Brain microvascular endothelial cell (primary cell): Measurements from ENCODE around the gene PNMA8B.

Experiments
- DNase-seq: peaks from one replicate; pipeline ENCODE4 v3.0.0-alpha.2; 2020
- H3K27ac ChIP-seq: fragments of 250-450 bp; sonication (Bioruptor Pico); 2 replicates; pipeline ENCODE4 v1.5.1; 2020; ENCODE audit warnings: mild to moderate bottlenecking, moderate library complexity
- H3K27me3 ChIP-seq: fragments of 250-450 bp; sonication (Bioruptor Pico); replicated peaks from 2 replicates; pipeline ENCODE4 v1.5.1; 2020; ENCODE audit warnings: mild to moderate bottlenecking
- H3K36me3 ChIP-seq: fragments of 250-450 bp; sonication (Bioruptor Pico); replicated peaks from 2 replicates; pipeline ENCODE4 v1.5.1; 2020; ENCODE audit warnings: mild to moderate bottlenecking
- H3K4me3 ChIP-seq: 2 replicates; pipeline ENCODE4 v1.5.1; 2011; ENCODE audit warnings: low read depth, mild to moderate bottlenecking, control low read depth, low read length, moderate library complexity
- CTCF ChIP-seq: IDR thresholded peaks from 2 replicates; pipeline ENCODE4 v1.5.1; 2011; ENCODE audit warnings: low read depth, mild to moderate bottlenecking, moderate library complexity, low read length, control low read depth, inconsistent platforms; ENCODE audit errors: missing control alignments
- in situ Hi-C: cut with HindIII; loops from 2 replicates; pipeline ENCODE4 v1.10.0; 2017; ENCODE audit warnings: low sequenced_read_pairs, low pct_ligation_motif_present

The PNMA8B gene

GRCh38 chr19:46478356-46478986 lies 17.2 kb downstream of the PNMA8B start:
- peak; percentile 79 for DNase-seq
- Histone ChIP-seq H3K4me3 (no peak overlapping the region), H3K36me3 (no peaks in the 10 kb centered on the region), H3K27me3 (no peaks in the 10 kb centered on the region), H3K27ac (no peak overlapping the region)
- TF ChIP-seq CTCF: no peak
- in situ Hi-C loops: no loop called here

GRCh38 chr19:46475986-46476385 lies 19.7 kb downstream of the PNMA8B start:
- DNase-seq: peak; percentile 30
- no peak for TF ChIP-seq CTCF
- Histone ChIP-seq H3K4me3 (no peak overlapping the region), H3K27ac (peak overlapping the region; percentile 4), H3K36me3 (no peaks in the 10 kb centered on the region), H3K27me3 (no peaks in the 10 kb centered on the region)
- in situ Hi-C loops: no loop called here

DNA sequence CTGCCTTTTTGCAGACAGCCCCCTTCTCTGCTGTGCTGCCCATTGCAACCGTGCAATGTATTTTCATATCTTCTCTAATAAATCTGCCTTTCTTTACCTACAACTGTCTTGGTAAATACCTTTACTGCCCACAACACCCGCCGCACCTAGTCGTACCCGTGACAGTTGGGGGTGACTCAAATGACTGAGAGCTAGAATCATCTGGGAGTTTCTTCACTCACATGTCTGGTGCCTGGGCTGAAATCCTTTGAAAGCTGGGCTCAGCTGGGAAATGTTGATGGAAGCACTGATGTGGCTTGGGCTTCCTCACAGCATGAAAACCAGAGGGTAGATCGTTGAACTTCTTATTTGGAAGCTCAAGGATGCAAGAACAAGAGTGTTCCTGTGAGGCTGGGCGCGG lies 21.5 kb downstream of the PNMA8B start:
- DNase-seq: no peak
- in situ Hi-C loops: no loop called here
- H3K36me3 ChIP-seq: no peaks in the 10 kb centered on the region
- no peaks in the 10 kb centered on the region for H3K27me3 ChIP-seq
- TF ChIP-seq CTCF: no peak
- H3K4me3 ChIP-seq: no peak overlapping the region
- H3K27ac ChIP-seq: no peak overlapping the region

- Histone ChIP-seq H3K27me3 (no peaks in the 10 kb centered on the region), H3K4me3 (no peak overlapping the region), H3K36me3 (no peaks in the 10 kb centered on the region), H3K27ac (no peak overlapping the region)
- no peak for TF ChIP-seq CTCF
- DNase-seq: no peak
- in situ Hi-C loops: no loop called here
These were observed 23.1 kb downstream of the PNMA8B start for GRCh38 chr19:46472592-46472991.

DNA sequence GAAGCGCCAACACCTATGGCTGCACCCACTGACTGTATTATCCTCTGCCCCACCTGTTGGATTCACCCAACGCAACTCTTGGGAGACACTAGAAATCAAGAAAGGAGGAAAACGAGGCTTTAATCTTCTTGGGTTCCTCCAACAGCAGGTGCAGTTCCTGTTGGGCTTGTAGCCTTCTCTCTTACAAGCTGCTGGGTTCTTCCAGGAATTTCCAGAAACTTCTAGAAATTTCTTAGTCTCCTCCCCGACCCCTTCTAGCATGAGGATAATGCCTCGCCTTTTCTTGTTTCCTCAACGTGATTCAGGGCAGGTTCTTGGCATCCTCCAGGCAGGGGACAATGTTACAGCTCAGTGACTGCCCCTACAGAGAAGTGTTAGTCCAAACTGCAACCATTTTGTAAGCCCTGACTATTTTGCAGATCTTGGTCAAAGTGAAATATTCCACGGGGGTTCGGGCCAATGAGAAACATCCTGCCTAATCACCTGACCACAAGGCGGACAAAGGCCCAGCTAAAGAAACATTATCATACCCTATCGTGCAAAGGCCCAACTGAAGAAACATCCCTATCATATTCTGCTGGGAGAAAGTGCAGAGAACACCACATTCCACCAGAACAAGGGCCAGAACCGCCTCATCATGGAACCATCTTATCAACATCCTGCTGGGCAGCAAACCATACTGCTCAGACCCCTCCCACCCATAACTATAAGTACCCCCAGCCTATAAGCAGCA lies 23.7 kb downstream of the PNMA8B start:
- no peak for DNase-seq
- H3K4me3 ChIP-seq: peak overlapping the region; percentile 49
- H3K27me3 ChIP-seq: no peaks in the 10 kb centered on the region
- no peaks in the 10 kb centered on the region for H3K36me3 ChIP-seq
- H3K27ac ChIP-seq: no peak overlapping the region
- TF ChIP-seq CTCF: no peak
- in situ Hi-C loops: no loop called here
